ENCODE data around the gene NELFCD. TPM values are rescaled to one million over a fixed set of nuclear protein-coding genes. Genes with fewer than 3 reads are reported as not detected.

The NELFCD gene
- total RNA-seq, 4 donors from 2014 or later: 44.7 to 63.5 (median 53.4) TPM

DNA sequence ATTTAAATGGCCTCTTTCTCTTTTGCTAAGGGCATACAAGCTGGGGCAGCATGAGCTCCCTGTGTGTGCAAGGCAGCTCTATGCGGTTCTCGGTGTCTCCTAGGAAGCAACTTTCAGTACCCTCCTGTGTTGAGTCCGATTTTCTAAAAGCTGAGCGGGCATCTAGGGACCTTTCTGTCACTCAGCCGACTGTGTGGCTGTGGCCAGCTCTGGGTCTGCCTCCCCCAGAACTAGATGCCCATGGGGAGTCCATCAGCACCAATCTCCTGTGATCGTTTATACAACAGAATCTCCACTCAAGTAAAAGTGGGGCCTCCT is 7.5 kb downstream of the NELFCD start:
- TF ChIP-seq, protein P1, sequence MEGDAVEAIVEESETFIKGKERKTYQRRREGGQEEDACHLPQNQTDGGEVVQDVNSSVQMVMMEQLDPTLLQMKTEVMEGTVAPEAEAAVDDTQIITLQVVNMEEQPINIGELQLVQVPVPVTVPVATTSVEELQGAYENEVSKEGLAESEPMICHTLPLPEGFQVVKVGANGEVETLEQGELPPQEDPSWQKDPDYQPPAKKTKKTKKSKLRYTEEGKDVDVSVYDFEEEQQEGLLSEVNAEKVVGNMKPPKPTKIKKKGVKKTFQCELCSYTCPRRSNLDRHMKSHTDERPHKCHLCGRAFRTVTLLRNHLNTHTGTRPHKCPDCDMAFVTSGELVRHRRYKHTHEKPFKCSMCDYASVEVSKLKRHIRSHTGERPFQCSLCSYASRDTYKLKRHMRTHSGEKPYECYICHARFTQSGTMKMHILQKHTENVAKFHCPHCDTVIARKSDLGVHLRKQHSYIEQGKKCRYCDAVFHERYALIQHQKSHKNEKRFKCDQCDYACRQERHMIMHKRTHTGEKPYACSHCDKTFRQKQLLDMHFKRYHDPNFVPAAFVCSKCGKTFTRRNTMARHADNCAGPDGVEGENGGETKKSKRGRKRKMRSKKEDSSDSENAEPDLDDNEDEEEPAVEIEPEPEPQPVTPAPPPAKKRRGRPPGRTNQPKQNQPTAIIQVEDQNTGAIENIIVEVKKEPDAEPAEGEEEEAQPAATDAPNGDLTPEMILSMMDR (IDR thresholded peaks at IDR 0.05): no peak
- no peak for ATAC-seq (ENCODE audit: low FRiP score)
- no peak for DNase-seq (ENCODE audit: low spot score)

DNA sequence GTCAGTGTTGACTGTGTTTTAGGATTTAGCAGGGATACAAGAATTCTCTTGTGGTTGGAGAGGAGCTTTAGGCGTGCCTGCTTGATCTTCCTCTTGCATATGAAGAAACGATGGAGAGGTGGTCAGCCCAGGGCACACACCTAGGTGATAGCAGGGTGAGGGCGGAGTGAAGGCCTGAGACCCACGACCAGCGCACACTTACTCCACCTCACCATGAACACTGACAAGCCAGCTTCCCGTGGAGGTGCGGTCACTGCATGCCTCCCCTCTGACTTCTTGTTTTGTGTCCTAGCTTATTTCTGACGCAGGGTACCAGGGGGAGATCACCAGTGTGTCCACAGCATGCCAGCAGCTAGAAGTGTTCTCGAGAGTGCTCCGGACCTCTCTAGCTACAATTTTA is 8.1 kb downstream of the NELFCD start:
- ATAC-seq (ENCODE audit: low FRiP score) (no peak), DNase-seq (ENCODE audit: low spot score) (no peak)

DNA sequence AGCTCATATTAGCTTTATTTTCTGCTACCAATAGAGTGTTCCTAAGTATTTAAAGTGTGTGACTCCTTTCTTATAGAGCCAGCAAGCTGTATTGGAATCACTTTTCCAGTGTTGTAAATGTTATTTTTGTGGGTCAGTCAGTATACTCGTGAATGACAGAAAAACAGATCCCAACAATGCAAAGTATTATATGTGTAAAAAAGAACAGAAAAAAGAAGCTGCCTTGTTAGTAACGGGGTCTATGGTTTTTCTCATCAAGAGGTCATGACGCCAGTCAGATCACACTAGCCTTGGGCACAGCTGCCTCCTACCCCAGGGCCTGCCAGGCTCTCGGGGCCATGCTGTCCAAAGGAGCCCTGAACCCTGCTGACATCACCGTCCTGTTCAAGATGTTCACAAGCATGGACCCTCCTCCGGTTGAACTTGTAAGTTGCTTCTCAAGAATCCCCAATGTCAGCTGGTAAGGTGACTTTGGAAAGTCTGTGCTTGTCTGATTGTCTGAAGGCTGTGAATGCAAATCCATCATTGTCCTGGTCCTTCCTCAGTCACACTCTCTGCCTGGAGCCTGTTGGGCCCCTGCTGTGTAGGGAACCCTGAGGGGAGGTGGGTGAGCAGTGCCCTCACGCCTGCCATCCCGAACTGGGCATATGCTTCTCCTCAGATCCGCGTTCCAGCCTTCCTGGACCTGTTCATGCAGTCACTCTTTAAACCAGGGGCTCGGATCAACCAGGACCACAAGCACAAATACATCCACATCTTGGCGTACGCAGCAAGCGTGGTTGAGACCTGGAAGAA is 9.8 kb downstream of the NELFCD start:
- DNase-seq (ENCODE audit: low spot score) (no peak), ATAC-seq (ENCODE audit: low FRiP score) (no peak)

More for the DNA sequence above, 8.1 kb downstream of the NELFCD start:
- TF ChIP-seq, protein P1 (IDR thresholded peaks at IDR 0.05): no peak

DNA sequence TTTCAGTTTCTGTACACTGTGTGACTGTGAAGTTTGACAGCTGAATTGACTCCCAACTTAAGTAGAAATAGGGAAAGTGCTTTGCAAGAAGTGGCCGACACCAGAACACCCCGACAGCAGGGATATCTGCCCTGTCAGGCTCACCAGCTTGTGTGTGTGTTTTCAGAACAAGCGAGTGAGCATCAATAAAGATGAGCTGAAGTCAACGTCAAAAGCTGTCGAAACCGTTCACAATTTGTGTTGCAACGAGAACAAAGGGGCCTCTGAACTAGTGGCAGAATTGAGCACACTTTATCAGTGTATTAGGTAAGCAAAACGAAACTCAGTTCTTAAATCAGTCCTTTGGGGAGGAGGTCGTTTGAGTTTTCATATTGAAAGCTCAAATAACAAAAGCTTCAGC is 10.7 kb downstream of the NELFCD start:
- TF ChIP-seq, protein P1 (IDR thresholded peaks at IDR 0.05): no peak
- ATAC-seq (ENCODE audit: low FRiP score): no peak
- DNase-seq (ENCODE audit: low spot score): no peak

More for the DNA sequence above, 9.8 kb downstream of the NELFCD start:
- TF ChIP-seq, protein P1 (IDR thresholded peaks at IDR 0.05): no peak

DNA sequence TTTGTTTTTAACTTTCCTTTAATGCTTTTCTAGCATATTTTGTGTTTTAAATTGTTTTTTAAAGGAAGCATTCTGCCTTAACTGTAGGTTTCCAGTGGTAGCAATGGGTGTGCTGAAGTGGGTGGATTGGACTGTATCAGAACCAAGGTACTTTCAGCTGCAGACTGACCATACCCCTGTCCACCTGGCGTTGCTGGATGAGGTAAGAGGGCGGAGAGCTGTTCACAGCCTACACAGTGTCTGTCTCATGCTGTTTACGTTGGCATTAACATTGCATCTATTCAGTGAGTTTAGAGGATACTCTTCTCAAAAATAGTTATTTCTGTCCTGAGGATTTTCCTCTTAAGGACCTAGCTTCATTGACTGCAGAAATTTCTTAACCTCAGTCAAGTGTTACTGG is 11.9 kb downstream of the NELFCD start:
- TF ChIP-seq, protein P1 (IDR thresholded peaks at IDR 0.05): no peak
- no peak for DNase-seq (ENCODE audit: low spot score)
- ATAC-seq (ENCODE audit: low FRiP score): no peak

DNA sequence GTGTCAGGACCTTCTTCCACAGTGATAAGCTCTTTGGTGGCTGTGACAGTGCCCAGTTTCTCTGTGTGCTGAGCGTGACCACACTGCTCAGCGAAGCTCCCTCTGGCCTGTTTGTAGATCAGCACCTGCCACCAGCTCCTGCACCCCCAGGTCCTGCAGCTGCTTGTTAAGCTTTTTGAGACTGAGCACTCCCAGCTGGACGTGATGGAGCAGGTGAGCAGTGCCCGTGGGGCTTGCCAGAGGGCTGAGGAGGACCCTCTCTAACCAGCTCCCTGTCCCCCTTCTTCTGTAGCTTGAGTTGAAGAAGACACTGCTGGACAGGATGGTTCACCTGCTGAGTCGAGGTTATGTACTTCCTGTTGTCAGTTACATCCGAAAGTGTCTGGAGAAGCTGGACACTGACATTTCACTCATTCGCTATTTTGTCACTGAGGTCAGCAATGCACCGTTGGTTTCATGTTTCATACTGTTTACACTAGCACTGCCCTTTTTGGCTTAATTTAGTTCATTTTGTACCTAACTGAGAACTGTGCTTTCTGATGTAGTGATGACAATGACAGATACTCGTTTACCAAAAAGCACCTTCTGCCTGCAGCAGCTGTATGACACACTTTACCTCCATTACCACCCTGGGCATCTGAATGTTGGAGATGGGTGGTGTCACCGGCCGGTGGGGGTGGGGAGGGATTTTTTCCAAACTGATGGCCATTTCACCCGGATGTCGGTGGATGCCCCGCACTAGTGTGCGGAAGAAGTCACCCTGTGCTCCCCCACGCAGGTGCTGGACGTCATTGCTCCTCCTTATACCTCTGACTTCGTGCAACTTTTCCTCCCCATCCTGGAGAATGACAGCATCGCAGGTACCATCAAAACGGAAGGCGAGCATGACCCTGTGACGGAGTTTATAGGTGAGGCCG is 12.5 kb downstream of the NELFCD start:
- TF ChIP-seq, protein P1 (IDR thresholded peaks at IDR 0.05): no peak
- ATAC-seq (ENCODE audit: low FRiP score): no peak
- DNase-seq (ENCODE audit: low spot score): no peak

Data from omental fat pad (tissue), 4 donors.